ENCODE results near the gene GXYLT2.

GXYLT2 gene

DNA sequence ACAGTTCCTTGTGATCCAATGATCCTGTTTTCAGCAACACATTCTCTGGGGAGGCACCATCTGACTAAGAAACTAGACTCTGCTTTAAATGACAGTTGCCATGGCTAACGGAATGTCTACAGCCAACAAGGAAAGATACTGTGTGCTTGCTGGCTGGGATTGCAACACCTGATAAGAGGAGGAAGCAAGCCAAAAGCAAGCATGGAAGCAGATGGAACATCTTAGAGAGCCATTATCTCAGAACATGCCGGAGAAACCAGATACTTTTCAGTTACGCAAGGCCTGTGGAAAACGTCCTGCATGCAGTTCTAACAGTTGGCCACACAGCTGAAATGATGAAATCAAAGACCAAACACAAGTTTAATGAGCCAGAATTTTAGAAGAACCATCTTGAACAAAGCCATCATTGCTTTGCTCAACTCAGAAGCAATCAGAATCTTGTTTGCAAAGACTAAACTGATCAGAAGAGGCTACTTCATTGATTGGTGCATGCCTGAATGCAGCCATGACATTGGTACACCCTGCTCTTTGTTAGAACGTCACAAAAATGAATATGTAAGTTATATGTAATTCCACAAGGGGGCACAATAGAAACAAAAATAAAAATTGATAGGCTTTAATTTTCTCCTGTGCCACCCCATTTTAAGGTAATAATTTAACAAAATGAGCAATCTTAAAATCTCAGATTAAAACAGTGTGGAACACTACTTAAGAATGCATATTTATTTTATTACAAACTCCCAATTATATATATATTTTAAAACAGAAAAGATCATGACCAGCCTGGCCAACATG lies 50.8 kb downstream of the GXYLT2 start:
- DNase-seq = no peak

DNA sequence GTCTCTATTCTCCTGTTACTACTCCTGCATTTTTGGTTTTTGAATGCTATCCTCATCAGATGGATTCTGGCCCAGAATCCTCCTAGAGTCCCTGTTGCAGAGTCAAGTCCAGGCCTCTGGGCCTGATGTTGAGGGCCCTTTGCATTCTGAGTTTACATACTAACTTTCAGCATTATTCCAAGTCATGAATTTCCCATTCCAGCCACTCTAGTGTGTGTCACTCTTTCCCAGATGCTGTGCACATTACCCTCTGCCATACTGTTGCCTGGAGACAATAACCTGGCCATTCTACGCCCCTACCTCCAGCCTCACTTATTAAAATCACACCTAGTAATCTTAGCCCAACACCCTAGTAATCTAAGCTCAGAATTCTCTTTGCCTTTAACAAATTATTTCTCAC lies 53.4 kb downstream of the GXYLT2 start:
- no peak for DNase-seq

DNA sequence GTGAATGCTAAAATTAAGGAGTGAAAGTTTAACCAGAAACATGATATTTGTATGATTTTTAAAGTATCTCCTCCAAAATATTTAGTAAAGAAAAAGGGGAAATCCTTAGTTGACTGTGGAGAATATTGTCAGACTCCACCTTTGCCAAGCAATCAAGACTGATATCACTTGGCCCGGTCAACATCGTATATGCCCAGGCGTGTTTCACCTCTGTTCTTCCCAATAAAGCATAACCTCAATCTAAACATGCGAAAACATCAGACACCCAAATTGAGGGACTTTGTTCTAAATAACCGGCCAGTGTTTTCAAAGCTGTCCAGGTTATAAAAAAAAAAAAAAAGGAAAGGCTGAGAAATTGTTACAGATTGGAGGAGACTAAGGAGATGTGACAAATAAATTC lies 54.6 kb downstream of the GXYLT2 start:
- DNase-seq = no peak

- DNase-seq = no peak
Measured at GRCh38 chr3:72944696-72945095, 56.9 kb downstream of the GXYLT2 start.

DNA sequence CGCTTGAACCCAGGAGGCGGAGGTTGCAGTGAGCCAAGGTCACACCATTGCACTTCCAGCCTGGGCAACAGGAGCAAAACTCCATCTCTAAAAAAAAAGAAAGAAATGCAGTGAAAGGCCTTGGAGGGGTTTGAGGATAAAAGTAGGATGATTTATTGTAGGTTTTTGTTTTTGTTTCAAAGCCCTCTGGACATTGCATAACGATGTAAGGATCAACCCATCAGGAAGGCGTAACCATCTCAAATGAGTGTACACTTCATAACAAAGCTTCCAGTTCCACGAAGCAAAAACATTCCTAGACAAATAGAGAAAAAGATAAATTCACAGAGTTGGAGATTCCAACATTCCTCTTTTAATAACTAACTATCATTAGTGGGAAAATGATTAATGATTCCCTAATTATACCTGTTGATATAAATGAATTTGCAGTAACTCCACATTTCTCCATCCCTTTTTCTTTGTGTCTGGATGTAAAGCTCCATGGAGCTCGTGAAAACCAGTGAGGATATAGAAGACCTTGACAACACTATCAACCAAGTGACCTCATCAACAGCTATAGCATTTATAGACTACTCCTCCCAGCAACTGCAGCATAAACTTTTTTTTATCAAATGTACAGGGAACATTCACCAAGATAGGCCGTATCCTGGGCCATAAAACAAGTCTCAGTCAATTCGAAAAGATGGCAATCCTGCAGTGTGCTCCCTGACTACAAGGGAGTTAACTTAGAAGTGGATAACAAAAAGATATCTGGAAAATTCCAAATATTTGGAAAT lies 60.1 kb downstream of the GXYLT2 start:
- DNase-seq = no peak

- DNase-seq = no peak
Measured at GRCh38 chr3:72949016-72949415, 61.2 kb downstream of the GXYLT2 start.

- DNase-seq = no peak
Measured at GRCh38 chr3:72950372-72950771, 62.5 kb downstream of the GXYLT2 start.

DNA sequence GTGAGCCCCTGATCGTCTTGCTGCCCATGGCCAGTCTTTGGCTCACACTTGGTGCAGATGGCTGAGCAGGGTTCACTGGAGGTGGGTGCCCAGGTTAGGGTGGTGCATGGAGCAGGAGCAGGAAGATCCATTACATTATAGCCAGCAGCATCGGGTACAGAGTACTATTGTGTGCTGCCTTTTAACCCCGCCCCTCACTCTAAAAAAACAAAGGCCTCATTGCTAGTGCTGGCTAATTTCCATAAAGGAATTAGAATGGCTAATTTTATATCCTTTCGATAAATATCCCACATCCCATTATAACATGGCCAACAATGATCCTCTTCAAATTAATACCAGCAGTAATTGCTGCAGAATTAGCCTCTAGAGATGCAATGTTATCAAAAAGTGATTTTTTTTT lies 63.0 kb downstream of the GXYLT2 start:
- no peak for DNase-seq

- no peak for DNase-seq
Measured at GRCh38 chr3:72951259-72951722, 63.4 kb downstream of the GXYLT2 start.

GRCh38 chr3:72953325-72953956 lies 65.6 kb downstream of the GXYLT2 start:
- DNase-seq = no peak

GRCh38 chr3:72957297-72957696 lies 69.5 kb downstream of the GXYLT2 start:
- DNase-seq = no peak

DNA sequence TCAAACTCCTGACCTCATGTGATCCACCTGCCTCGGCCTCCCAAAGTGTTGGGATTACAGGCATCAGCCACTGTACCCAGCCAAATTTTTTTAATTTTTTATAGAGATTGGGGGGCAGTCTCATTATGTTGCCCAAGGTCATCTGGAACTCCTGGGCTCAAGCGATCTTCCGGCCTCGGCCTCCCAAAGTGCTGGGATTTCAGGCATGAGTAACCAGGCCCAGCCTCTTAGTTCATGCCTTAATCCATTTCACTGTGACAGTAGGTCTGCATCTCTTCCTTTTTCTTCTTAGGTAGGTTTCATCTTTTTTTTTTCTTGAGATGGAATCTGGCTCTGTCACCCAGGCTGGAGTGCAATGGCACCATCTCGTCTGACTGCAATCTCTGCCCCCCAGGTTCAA lies 71.5 kb downstream of the GXYLT2 start:
- no peak for DNase-seq

- peak in 1 of 2 experiments; percentile 20 for DNase-seq
Measured at GRCh38 chr3:72960812-72961518, 73.1 kb downstream of the GXYLT2 start.

- DNase-seq = no peak
Measured at GRCh38 chr3:72961752-72962151, 73.9 kb downstream of the GXYLT2 start.

- no peak for DNase-seq
Measured at GRCh38 chr3:72962317-72962716, 74.5 kb downstream of the GXYLT2 start.

GRCh38 chr3:72964633-72965032 lies 76.8 kb downstream of the GXYLT2 start:
- DNase-seq = no peak

DNA sequence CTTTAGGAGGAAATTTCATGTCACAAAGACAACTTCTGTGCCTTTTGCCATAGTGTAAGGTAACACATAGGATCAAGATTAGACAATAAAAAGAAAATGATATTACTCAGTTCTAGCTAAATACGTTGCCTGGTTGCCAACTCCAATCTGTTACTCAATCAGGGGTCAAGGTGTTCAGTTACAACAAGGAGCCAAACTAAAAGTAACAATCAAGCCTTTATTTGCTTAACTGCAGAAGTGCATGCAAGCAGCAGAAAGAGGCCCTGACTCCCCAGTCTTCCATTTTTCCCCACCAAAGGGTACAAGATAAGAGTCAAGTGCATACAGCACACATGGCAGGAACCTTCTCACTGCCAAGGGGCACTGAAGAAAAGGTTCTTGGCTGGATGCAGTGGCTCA lies 80.4 kb downstream of the GXYLT2 start:
- no peak for DNase-seq

GRCh38 chr3:72969766-72970165 lies 81.9 kb downstream of the GXYLT2 start:
- DNase-seq = no peak

GRCh38 chr3:72970942-72971341 lies 83.1 kb downstream of the GXYLT2 start:
- no peak for DNase-seq

DNA sequence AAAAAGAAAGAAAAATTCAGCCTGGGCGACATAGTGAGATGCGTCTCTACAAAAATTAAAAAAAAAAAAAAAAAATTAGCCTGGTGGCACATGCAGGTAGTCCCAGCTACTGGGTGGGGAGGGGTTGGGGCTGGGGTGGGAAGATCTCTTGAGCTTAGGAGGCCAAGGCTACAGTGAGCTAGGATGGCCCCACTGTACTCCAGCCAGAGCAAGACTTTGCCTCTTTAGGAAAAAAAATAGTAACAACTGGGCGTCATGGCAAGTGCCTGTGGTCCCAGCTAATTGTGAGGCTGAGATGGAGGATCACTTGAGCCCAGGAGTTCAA lies 84.8 kb downstream of the GXYLT2 start:
- DNase-seq = no peak

DNA sequence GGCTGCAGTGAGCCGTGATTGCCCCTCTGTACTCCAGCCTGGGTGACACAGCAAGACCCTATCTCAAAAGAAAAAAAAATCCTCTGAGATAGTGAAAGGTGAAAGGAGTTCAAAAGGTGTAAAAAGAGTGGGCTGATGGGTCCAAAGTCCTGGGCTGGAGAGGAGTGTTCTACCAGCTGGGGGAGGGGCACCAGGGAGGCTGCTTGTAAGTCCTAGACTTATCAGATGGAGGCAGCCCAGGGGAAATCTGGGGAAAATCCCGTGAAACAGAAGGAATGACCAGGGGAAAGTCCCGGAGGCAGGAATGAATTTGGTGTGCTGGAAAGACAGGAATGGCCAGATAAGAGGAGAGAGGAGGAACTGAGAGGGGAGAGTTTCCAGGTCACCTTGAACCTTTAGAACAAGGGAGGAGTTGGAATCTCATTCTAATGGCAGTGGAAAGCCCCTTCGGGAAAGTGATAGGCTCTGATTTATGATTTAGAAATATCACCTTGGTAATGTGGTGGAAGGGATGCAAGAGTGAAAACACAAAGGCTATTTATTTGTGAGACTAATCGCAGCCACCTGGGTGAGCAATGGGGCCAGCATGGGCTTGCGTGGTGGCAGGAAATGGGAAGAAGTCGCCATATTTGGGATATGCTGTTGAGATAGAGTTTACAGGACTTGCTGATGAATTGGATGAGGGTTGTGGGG lies 85.3 kb downstream of the GXYLT2 start:
- DNase-seq = no peak

DNA sequence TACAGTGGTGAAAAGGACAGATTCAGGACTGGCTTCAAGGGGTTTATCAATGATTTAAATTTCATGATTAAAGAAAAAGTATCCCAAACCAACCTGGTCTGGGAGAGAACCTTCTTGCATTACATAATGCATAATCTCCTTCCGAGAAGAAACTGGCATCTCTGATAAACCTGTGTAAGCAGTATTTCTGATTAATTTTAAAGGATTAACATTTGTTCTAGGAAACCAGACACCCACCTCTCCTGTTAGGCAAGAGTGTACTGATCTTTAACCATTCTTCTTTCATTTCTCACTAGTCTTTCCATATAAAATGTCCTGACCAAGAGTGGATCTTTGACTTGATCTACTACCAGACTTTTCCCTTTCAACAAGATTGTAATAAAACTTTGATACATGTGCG lies 85.9 kb downstream of the GXYLT2 start:
- DNase-seq = no peak

- DNase-seq = no peak
Measured at GRCh38 chr3:72974956-72975355, 87.1 kb downstream of the GXYLT2 start.

All from activated CD4-positive, alpha-beta T cell treated with anti-CD3 and anti-CD28 coated beads, Interleukin-2, amount 50 U/mL, for 4 hours (primary cell).